OCI-LY3 (cell line): Measurements from ENCODE around the gene UST.

Experiments
- H2AFZ ChIP-seq: fragments of 200-600, 300-600 bp; shearing (Covaris generic); 2 replicates; pipeline ENCODE4 v1.6.0; 2014; ENCODE audit warnings: antibody characterized with exemption, low read depth, low read length
- H3K27ac ChIP-seq: fragments of 200-600, 300-600 bp; sonication (generic); 2 replicates; pipeline ENCODE4 v1.5.1; 2014; ENCODE audit warnings: mild to moderate bottlenecking, low read length, moderate library complexity, mixed read lengths
- H3K27me3 ChIP-seq: fragments of 200-600, 300-600 bp; sonication (generic); 2 replicates; pipeline ENCODE4 v1.6.1; 2014; ENCODE audit warnings: low read depth, low read length, mixed read lengths
- H3K36me3 ChIP-seq: fragments of 200-600, 300-600 bp; sonication (generic); replicated peaks from 2 replicates; pipeline ENCODE3; 2014; ENCODE audit warnings: low read depth, low read length, mixed read lengths
- H3K4me1 ChIP-seq: fragments of 300-600, 200-600 bp; sonication (generic); 2 replicates; pipeline ENCODE4 v1.6.1; 2014; ENCODE audit warnings: low read length, mixed read lengths
- H3K4me2 ChIP-seq: fragments of 200-600, 300-600 bp; sonication (generic); 2 replicates; pipeline ENCODE4 v1.6.1; 2014; ENCODE audit warnings: low read length, mixed read lengths
- H3K4me3 ChIP-seq: fragments of 300-600, 200-600 bp; sonication (generic); 2 replicates; pipeline ENCODE4 v1.5.1; 2014; ENCODE audit warnings: antibody characterized with exemption, mild to moderate bottlenecking, low read length, moderate library complexity
- H3K79me2 ChIP-seq: fragments of 300-600, 200-600 bp; shearing (Covaris generic); 2 replicates; pipeline ENCODE4 v1.6.1; 2014; ENCODE audit warnings: mild to moderate bottlenecking, low read length, mixed read lengths
- H3K9ac ChIP-seq: fragments of 300-600, 200-600 bp; shearing (Covaris generic); 2 replicates; pipeline ENCODE4 v1.6.0; 2014; ENCODE audit warnings: mild to moderate bottlenecking, low read length, moderate library complexity
- H3K9me3 ChIP-seq: fragments of 200-600, 300-600 bp; shearing (Covaris generic); 2 replicates; pipeline ENCODE4 v1.6.1; 2014; ENCODE audit warnings: low read length, mixed read lengths; ENCODE audit not compliant: insufficient read depth
- H4K20me1 ChIP-seq: fragments of 200-600, 300-600 bp; sonication (generic); 2 replicates; pipeline ENCODE4 v1.6.1; 2016; ENCODE audit warnings: low read length, mixed read lengths; ENCODE audit not compliant: insufficient read depth
- CTCF ChIP-seq: fragments of 200-600, 300-600 bp; sonication (generic); IDR thresholded peaks from 2 replicates; pipeline ENCODE4 v1.5.1; 2014; ENCODE audit warnings: antibody characterized with exemption, low read length, low read depth
- EZH2phosphoT487 ChIP-seq: fragments of 200-600 bp; shearing (Covaris generic); IDR thresholded peaks from 2 replicates; pipeline ENCODE4 v1.6.1; 2018; ENCODE audit warnings: antibody characterized with exemption, mixed run types, low read depth

The UST gene

DNA sequence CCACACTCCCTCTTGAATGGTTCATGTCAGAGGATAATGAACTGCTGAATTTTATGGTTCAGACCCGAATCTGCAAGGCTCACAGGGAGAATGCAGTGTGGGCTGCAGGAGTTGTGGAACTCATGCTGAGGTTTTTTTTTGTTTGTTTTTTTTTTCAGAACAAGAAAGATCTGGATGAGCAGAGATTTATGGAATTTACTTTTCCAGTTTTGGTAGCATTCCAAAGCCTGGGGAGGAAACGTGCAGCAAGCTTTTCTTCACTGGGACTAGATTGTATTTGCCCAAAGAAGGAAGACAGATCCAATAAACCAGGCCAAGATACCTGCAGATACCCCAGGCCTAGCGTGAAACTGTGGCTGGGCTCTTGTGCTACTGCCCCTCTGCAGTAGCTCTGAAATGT is 346.8 kb downstream of the UST start:
- H3K4me2 ChIP-seq = no peak overlapping the region
- TF ChIP-seq CTCF = no peak
- no peak for TF ChIP-seq EZH2phosphoT487
- H3K27me3 ChIP-seq = no peaks in the 10 kb centered on the region
- no peak overlapping the region for H3K27ac ChIP-seq
- H3K9ac ChIP-seq = no peak overlapping the region
- H4K20me1 ChIP-seq = no peaks in the 10 kb centered on the region
- H3K79me2 ChIP-seq = no peaks in the 10 kb centered on the region
- H3K4me1 ChIP-seq = peaks cover 8% of the 10 kb centered on the region
- no peak overlapping the region for H3K4me3 ChIP-seq
- peaks cover under 1% of the 10 kb centered on the region; the same call in 1 of the 2 replicates for H3K9me3 ChIP-seq
- H3K36me3 ChIP-seq = no peaks in the 10 kb centered on the region
- H2AFZ ChIP-seq = no peak overlapping the region

GRCh38 chr6:149094156-149094555 is 347.3 kb downstream of the UST start:
- no peak overlapping the region for H3K9ac ChIP-seq
- no peak overlapping the region for H3K4me2 ChIP-seq
- H2AFZ ChIP-seq = no peak overlapping the region
- peaks cover 5% of the 10 kb centered on the region; the same call in 1 of the 2 replicates for H3K9me3 ChIP-seq
- H3K4me1 ChIP-seq = peaks cover 8% of the 10 kb centered on the region
- H3K4me3 ChIP-seq = no peak overlapping the region
- TF ChIP-seq CTCF (no peak), EZH2phosphoT487 (no peak)
- H3K36me3 ChIP-seq = no peaks in the 10 kb centered on the region
- H3K27me3 ChIP-seq = no peaks in the 10 kb centered on the region
- no peak overlapping the region for H3K27ac ChIP-seq
- no peaks in the 10 kb centered on the region for H4K20me1 ChIP-seq
- no peaks in the 10 kb centered on the region for H3K79me2 ChIP-seq

GRCh38 chr6:149094934-149095351 is 348.1 kb downstream of the UST start:
- Histone ChIP-seq H3K4me3 (no peak overlapping the region), H3K4me1 (peaks cover 8% of the 10 kb centered on the region), H3K4me2 (no peak overlapping the region), H3K27me3 (no peaks in the 10 kb centered on the region), H3K27ac (no peak overlapping the region), H3K79me2 (no peaks in the 10 kb centered on the region), H3K9ac (no peak overlapping the region), H2AFZ (no peak overlapping the region), H3K9me3 (peaks cover 5% of the 10 kb centered on the region; the same call in 1 of the 2 replicates), H3K36me3 (no peaks in the 10 kb centered on the region), H4K20me1 (no peaks in the 10 kb centered on the region)
- no peak for TF ChIP-seq EZH2phosphoT487
- no peak for TF ChIP-seq CTCF

GRCh38 chr6:149095842-149096241 is 349.0 kb downstream of the UST start:
- Histone ChIP-seq H3K9me3 (peaks cover 5% of the 10 kb centered on the region; the same call in 1 of the 2 replicates), H3K36me3 (no peaks in the 10 kb centered on the region), H3K27ac (no peak overlapping the region), H3K4me2 (no peak overlapping the region), H3K4me3 (no peak overlapping the region), H3K4me1 (peaks cover 8% of the 10 kb centered on the region), H4K20me1 (no peaks in the 10 kb centered on the region), H3K27me3 (no peaks in the 10 kb centered on the region), H2AFZ (no peak overlapping the region), H3K9ac (no peak overlapping the region), H3K79me2 (no peaks in the 10 kb centered on the region)
- TF ChIP-seq EZH2phosphoT487 (no peak), CTCF (no peak)
